NK-92 treated with Interleukin-12 subunit alpha and Interleukin-12 subunit beta, amount 100 ng/mL, for 24 hours (cell line): ENCODE measurements around the gene GPM6B.
"Not testable (repeated sequence)": the region's sequence is repeated elsewhere in the genome, so short reads cannot be mapped to it uniquely, and the experiment has no call there.

Experiments used
- DNase-seq: peaks from one replicate; lab custom pipeline; 2025; lab: John Stamatoyannopoulos, UW

The GPM6B gene

DNA sequence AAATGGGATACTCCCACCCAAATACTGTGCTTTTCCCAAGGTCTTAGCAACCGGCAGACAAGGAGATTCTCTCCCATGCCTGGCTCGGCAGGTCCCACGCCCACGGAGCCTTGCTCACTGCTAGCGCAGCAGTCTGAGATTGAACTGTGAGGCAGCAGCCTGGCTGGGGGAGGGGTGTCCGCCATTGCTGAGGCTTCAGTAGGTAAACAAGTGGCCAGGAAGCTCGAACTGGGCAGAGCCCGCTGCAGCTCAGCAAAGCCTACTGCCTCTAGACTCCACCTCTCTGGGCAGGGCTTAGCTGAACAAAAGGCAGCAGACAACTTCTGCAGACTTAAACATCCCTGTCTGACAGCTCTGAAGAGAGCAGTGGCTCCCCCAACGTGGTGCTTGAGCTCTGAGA lies 92.0 kb downstream of the GPM6B start:
- not testable (repeated sequence) for DNase-seq

DNA sequence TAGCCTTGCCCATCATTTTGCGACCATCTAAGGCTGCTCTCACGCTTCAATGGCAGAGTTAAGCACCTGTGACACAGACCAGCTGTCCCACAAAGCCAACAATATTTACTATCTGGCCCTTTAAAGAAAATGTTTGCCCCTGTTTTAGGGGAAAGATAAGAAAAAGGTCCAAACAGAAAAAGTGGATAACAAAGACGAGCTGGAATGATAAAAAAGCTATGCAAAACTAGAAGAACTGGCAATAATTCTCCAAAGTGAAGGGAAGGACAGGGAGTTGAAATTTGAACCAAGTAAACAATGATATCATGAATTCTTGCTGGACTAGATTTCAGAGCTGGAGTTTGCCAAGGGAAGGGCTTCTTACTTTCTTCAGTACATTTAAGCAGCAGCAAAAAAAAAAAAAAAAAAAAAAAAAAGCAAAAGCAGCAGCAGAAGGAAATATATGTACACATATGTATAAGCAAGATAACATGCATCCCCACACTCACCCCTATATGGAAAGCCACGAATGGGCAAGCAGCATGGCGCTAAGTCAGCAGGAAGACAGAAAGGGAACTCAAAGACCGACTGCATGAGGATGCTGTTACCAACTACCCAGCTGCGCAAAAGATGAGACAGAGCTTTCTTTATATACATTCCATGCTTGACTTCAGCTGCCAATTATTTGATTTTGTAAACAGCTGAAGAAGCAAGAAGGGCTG lies 94.9 kb downstream of the GPM6B start:
- no peak for DNase-seq

DNA sequence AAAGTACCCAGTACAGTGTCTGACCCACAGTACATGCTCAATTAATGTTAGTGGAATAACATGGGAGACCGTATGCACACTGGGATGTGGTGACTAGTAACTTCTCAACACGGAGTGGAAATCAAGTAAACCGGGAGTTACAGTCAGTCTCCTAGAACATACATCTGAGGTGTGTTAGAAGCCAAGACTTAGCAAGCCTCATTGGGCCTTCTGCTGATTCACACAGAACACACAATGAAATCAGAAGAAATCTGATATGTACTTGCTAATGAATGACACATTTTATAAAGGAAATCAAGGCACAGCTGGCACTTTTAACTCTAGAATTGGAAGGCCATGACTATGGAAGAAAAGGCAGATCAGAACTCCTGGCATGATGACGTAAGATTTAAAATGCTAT lies 95.5 kb downstream of the GPM6B start:
- no peak for DNase-seq
